GM12892 (cell line): ENCODE results near the gene SIRT2.

Experiments
- POLR2A ChIP-seq: IDR thresholded peaks from 2 replicates; pipeline ENCODE4 v1.6.1; 2011; ENCODE audit warnings: low read depth, low read length, control low read depth
- POLR2AphosphoS5 ChIP-seq: IDR thresholded peaks from 2 replicates; pipeline ENCODE4 v1.6.1; 2011; ENCODE audit warnings: low read depth, low read length, control low read depth

GRCh38 chr19:38848299-38849146 is 50.9 kb downstream of the SIRT2 start:
- TF ChIP-seq POLR2AphosphoS5 (no peak; the same call in 1 of the 2 replicates), POLR2A (peak; percentile 20; the same call in 1 of the 2 replicates)
